GM23338 (cell line): ENCODE measurements around the gene PCDHB8. TPM values are rescaled to one million over a fixed set of nuclear protein-coding genes. Genes with fewer than 3 reads are reported as not detected.
"Not testable (repeated sequence)": the region's sequence is repeated elsewhere in the genome, so short reads cannot be mapped to it uniquely, and the experiment has no call there.

Experiments
- ATAC-seq: fragments of 200-7000 bp; cut with Tn5 transposase; 3 replicates; pipeline ENCODE4 v1.9.1; 2020
- DNase-seq: peaks from one replicate; pipeline ENCODE4 v3.0.0-alpha.2; 2015; ENCODE audit warnings: low spot score
- H2AFZ ChIP-seq: fragments of 200-600 bp; sonication (generic); 2 replicates; pipeline ENCODE4 v1.8.0; 2016; ENCODE audit warnings: antibody characterized with exemption, mild to moderate bottlenecking, moderate library complexity
- H3F3A ChIP-seq: fragments of 200-600 bp; sonication (generic); replicated peaks from 2 replicates; pipeline ENCODE4 v1.8.0; 2017; ENCODE audit warnings: antibody characterized with exemption, mixed run types, low read depth
- H3K27ac ChIP-seq: fragments of 200-600 bp; sonication (generic); 2 replicates; pipeline ENCODE4 v1.6.1; 2016; ENCODE audit warnings: low read depth
- H3K27me3 ChIP-seq: fragments of 200-600 bp; sonication (generic); 2 replicates; pipeline ENCODE4 v1.8.0; 2016; ENCODE audit warnings: mild to moderate bottlenecking, mixed run types, moderate library complexity; ENCODE audit not compliant: insufficient read depth
- H3K36me3 ChIP-seq: fragments of 200-600 bp; sonication (generic); 2 replicates; pipeline ENCODE4 v1.8.0; 2016; ENCODE audit warnings: mild to moderate bottlenecking; ENCODE audit not compliant: insufficient read depth
- H3K4me1 ChIP-seq: fragments of 200-600 bp; sonication (generic); 2 replicates; pipeline ENCODE4 v1.8.0; 2016; ENCODE audit warnings: mild to moderate bottlenecking, moderate library complexity; ENCODE audit not compliant: insufficient read depth
- H3K4me2 ChIP-seq: fragments of 200-600 bp; sonication (generic); 2 replicates; pipeline ENCODE4 v1.7.1; 2017; ENCODE audit warnings: mixed run types
- H3K4me3 ChIP-seq: fragments of 200-600 bp; sonication (generic); 2 replicates; pipeline ENCODE4 v1.6.1; 2016; ENCODE audit warnings: mixed run types
- H3K79me2 ChIP-seq: fragments of 200-600 bp; sonication (generic); replicated peaks from 2 replicates; pipeline ENCODE4 v1.8.0; 2017; ENCODE audit warnings: mild to moderate bottlenecking; ENCODE audit not compliant: insufficient read depth
- H3K9me2 ChIP-seq: fragments of 200-600 bp; sonication (generic); 2 replicates; pipeline ENCODE4 v1.8.0; 2017; ENCODE audit not compliant: insufficient read depth
- H4K20me1 ChIP-seq: fragments of 200-600 bp; sonication (generic); replicated peaks from 2 replicates; pipeline ENCODE4 v1.8.0; 2017; ENCODE audit warnings: mild to moderate bottlenecking; ENCODE audit not compliant: insufficient read depth
- H3K27ac Mint-ChIP-seq: 2 replicates; pipeline ENCODE4 v1.8.0; 2020; ENCODE audit warnings: inconsistent platforms, mild to moderate bottlenecking, moderate library complexity, mixed read lengths
- H3K27me3 Mint-ChIP-seq: 3 replicates; pipeline ENCODE4 v1.8.0; 2022; ENCODE audit warnings: low read depth, mild to moderate bottlenecking, moderate library complexity, mixed read lengths, inconsistent platforms; ENCODE audit not compliant: insufficient read depth, poor library complexity
- H3K36me3 Mint-ChIP-seq: 3 replicates; pipeline ENCODE4 v1.8.0; 2021; ENCODE audit warnings: low read depth, mild to moderate bottlenecking, inconsistent platforms, moderate library complexity, mixed read lengths
- H3K4me1 Mint-ChIP-seq: 3 replicates; pipeline ENCODE4 v1.8.0; 2020; ENCODE audit warnings: mild to moderate bottlenecking, inconsistent platforms, mixed read lengths
- H3K4me3 Mint-ChIP-seq: 3 replicates; pipeline ENCODE4 v1.8.0; 2021; ENCODE audit warnings: moderate library complexity, mild to moderate bottlenecking, inconsistent platforms, mixed read lengths
- H3K9me3 Mint-ChIP-seq: 3 replicates; pipeline ENCODE4 v1.8.0; 2020; ENCODE audit warnings: moderate library complexity, mild to moderate bottlenecking, inconsistent platforms, mixed read lengths
- polyA plus RNA-seq: library from polyadenylated mRNA; unstranded; fragments of >200 nt; fragmentation: Nextera tagmentation; extraction: Ambion mirVana; gene quantifications from 2 replicates; pipeline ENCODE4 v1.2.1, GENCODE V29; 2016
- total RNA-seq: library from RNA; depleted of rRNA; stranded (reverse); fragments of >200 nt; shearing (Covaris generic); gene quantifications from 2 replicates; pipeline ENCODE4 v1.2.3, GENCODE V29; 2014
- TF ChIP-seq, protein P1 (sequence below), 2 experiments: fragments of 200-600 bp in 1 of 2; sonication (generic) in 1 of 2; conservative IDR thresholded peaks; 2 replicates each; pipeline versions ENCODE4 v1.5.1 to v1.6.1; 2016 to 2017; ENCODE audit warnings: antibody characterized with exemption in 2 of 2, low read depth in 2 of 2, mild to moderate bottlenecking in 2 of 2, moderate library complexity in 1 of 2

PCDHB8 gene
- total and polyA plus RNA-seq, 2 experiments from 2014 or later, result 0.84 to 2.7 TPM

DNA sequence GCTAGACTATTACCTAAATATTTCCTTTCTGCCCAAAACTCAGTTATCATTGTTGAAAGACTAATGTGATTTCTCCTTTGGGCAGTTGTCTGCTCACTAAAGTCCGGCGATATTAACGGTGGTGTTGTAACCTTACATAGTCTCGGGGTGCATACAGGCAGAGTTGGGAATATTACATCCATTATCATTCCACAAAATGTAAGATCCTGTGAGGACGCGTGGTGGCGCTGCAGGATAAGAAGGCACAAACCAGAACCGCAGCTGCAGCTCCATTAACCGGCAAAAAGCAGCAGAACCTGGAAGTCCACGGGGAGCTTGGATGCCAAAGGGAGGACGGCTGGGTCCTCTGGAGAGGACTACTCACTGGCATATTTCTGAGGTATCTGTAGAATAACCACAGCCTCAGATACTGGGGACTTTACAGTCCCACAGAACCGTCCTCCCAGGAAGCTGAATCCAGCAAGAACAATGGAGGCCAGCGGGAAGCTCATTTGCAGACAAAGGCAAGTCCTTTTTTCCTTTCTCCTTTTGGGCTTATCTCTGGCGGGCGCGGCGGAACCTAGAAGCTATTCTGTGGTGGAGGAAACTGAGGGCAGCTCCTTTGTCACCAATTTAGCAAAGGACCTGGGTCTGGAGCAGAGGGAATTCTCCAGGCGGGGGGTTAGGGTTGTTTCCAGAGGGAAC, 36.2 kb downstream of the PCDHB8 start, which contains the start of gene PCDHB13:
Gene PCDHB13, plus strand, starts transcription at position 264 of the 684 bp plus-strand sequence. Its CDS starts 205 bp downstream, at position 469.
- Mint-ChIP-seq H3K9me3 (peaks cover 37% of the 10 kb centered on the region), H3K4me3 (peak within 1 kb of the TSS; percentile 38; the same call in 1 of the 3 replicates), H3K36me3 (peaks cover 33% of the 10 kb centered on the region)
- ATAC-seq (peak; percentile 89), DNase-seq (peak; percentile 90)
- not testable (repeated sequence) for H3F3A ChIP-seq, H3K4me1 ChIP-seq, H3K9me2 ChIP-seq, H3K27ac Mint-ChIP-seq, H3K79me2 ChIP-seq, H3K4me2 ChIP-seq, H4K20me1 ChIP-seq, H2AFZ ChIP-seq, H3K27ac ChIP-seq, H3K4me1 Mint-ChIP-seq, H3K27me3 ChIP-seq, H3K27me3 Mint-ChIP-seq, H3K36me3 ChIP-seq
- TF ChIP-seq, protein P1, sequence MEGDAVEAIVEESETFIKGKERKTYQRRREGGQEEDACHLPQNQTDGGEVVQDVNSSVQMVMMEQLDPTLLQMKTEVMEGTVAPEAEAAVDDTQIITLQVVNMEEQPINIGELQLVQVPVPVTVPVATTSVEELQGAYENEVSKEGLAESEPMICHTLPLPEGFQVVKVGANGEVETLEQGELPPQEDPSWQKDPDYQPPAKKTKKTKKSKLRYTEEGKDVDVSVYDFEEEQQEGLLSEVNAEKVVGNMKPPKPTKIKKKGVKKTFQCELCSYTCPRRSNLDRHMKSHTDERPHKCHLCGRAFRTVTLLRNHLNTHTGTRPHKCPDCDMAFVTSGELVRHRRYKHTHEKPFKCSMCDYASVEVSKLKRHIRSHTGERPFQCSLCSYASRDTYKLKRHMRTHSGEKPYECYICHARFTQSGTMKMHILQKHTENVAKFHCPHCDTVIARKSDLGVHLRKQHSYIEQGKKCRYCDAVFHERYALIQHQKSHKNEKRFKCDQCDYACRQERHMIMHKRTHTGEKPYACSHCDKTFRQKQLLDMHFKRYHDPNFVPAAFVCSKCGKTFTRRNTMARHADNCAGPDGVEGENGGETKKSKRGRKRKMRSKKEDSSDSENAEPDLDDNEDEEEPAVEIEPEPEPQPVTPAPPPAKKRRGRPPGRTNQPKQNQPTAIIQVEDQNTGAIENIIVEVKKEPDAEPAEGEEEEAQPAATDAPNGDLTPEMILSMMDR (conservative IDR thresholded peaks at IDR 0.05; ENCODE audit: low read depth in 2 of 2), result peak; percentile 72 to 73
- H3K4me3 ChIP-seq, result peak within 1 kb of the TSS; percentile 35; the same call in 1 of the 2 replicates

DNA sequence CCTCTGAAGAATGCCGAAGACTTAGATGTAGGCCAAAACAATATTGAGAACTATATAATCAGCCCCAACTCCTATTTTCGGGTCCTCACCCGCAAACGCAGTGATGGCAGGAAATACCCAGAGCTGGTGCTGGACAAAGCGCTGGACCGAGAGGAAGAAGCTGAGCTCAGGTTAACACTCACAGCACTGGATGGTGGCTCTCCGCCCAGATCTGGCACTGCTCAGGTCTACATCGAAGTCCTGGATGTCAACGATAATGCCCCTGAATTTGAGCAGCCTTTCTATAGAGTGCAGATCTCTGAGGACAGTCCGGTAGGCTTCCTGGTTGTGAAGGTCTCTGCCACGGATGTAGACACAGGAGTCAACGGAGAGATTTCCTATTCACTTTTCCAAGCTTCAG, 37.0 kb downstream of the PCDHB8 start:
- H3K27ac Mint-ChIP-seq, H3K79me2 ChIP-seq, DNase-seq, H2AFZ ChIP-seq, H3K27me3 ChIP-seq, H3K4me1 Mint-ChIP-seq, H3K4me3 ChIP-seq, H3K4me1 ChIP-seq, H3F3A ChIP-seq, H3K36me3 ChIP-seq, H3K27me3 Mint-ChIP-seq, H4K20me1 ChIP-seq, H3K9me2 ChIP-seq, H3K4me2 ChIP-seq, H3K27ac ChIP-seq, H3K4me3 Mint-ChIP-seq, ATAC-seq: not testable (repeated sequence)
- peaks cover 34% of the 10 kb centered on the region for H3K9me3 Mint-ChIP-seq
- peaks cover 32% of the 10 kb centered on the region for H3K36me3 Mint-ChIP-seq

DNA sequence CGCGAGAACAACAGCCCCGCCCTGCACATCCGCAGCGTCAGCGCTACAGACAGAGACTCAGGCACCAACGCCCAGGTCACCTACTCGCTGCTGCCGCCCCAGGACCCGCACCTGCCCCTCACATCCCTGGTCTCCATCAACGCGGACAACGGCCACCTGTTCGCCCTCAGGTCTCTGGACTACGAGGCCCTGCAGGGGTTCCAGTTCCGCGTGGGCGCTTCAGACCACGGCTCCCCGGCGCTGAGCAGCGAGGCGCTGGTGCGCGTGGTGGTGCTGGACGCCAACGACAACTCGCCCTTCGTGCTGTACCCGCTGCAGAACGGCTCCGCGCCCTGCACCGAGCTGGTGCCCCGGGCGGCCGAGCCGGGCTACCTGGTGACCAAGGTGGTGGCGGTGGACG, 37.9 kb downstream of the PCDHB8 start:
- not testable (repeated sequence) for H3K27ac Mint-ChIP-seq, H3K9me2 ChIP-seq, H3K4me2 ChIP-seq, H2AFZ ChIP-seq, H3K27me3 ChIP-seq, H3K4me1 Mint-ChIP-seq, H3K4me3 ChIP-seq, H3K27me3 Mint-ChIP-seq, H4K20me1 ChIP-seq, DNase-seq, H3K27ac ChIP-seq, H3F3A ChIP-seq, H3K4me3 Mint-ChIP-seq, H3K4me1 ChIP-seq, ATAC-seq, H3K79me2 ChIP-seq, H3K36me3 ChIP-seq
- Mint-ChIP-seq H3K36me3 (peaks cover 26% of the 10 kb centered on the region), H3K9me3 (peaks cover 28% of the 10 kb centered on the region)

DNA sequence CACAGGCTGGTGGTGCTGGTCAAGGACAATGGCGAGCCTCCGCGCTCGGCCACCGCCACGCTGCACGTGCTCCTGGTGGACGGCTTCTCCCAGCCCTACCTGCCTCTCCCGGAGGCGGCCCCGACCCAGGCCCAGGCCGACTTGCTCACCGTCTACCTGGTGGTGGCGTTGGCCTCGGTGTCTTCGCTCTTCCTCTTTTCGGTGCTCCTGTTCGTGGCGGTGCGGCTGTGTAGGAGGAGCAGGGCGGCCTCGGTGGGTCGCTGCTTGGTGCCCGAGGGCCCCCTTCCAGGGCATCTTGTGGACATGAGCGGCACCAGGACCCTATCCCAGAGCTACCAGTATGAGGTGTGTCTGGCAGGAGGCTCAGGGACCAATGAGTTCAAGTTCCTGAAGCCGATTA, 38.4 kb downstream of the PCDHB8 start:
- not testable (repeated sequence) for H3K4me1 Mint-ChIP-seq, H3K4me3 ChIP-seq, H3K27me3 ChIP-seq, H3K79me2 ChIP-seq, H3K36me3 ChIP-seq, ATAC-seq, H3F3A ChIP-seq, H3K27me3 Mint-ChIP-seq, H3K4me3 Mint-ChIP-seq, H3K27ac ChIP-seq, H3K4me2 ChIP-seq, H3K4me1 ChIP-seq, H3K9me2 ChIP-seq, DNase-seq, H3K27ac Mint-ChIP-seq, H2AFZ ChIP-seq, H4K20me1 ChIP-seq
- Mint-ChIP-seq H3K36me3 (peaks cover 24% of the 10 kb centered on the region), H3K9me3 (peaks cover 25% of the 10 kb centered on the region)
